ENCODE results near the gene S100A13.

Gene S100A13

DNA sequence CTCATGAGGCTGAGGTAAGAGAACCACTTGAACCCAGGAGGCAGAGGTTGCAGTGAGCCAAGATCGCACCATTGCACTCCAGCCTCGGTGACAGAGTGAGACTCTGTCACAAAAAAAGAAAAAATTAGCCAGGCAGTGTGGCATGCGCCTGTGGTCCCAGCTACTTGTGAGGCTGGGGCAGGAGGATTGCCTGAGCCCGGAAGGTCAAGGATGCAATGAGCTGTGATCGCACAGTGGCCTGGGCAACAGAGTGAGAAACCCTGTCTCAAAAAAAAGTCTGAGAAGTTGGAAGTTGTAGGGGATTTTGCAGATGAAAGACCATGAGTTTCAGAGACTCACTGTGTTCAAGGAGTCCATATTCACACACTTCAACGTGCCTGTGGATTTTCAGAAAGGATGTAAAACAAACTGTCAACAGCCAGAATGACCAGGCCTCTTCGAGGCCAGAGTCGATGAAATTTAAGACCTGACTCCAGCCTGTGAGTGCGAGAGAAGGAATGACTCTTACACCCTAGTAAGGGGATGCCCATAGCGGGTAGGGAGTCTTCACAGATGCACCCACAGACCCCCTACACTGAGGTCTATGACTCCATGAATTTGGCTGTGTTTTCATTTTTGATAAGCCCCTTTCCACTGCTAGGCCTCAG is 2.2 kb downstream of the S100A13 start:
- DNase-seq = no peak

DNA sequence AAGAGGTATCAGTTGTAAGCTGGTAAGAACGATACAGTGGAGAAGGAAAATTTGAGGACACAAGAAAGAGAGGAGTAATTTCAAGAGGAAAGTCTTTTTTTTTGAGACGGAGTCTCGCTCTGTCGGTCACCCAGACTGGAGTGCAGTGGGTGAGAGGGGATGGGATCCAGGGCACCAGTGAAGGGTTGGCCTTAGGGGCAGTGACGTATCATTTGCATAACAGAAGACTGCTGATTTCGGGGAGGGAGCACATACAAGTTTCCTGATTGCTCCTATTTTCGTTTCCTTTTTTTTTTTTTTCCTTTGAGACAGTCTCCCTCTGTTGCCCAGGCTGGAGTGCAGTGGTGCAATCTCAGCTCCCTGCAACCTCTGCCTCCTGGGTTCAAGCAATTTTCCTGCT is 4.2 kb downstream of the S100A13 start:
- DNase-seq = no peak

DNA sequence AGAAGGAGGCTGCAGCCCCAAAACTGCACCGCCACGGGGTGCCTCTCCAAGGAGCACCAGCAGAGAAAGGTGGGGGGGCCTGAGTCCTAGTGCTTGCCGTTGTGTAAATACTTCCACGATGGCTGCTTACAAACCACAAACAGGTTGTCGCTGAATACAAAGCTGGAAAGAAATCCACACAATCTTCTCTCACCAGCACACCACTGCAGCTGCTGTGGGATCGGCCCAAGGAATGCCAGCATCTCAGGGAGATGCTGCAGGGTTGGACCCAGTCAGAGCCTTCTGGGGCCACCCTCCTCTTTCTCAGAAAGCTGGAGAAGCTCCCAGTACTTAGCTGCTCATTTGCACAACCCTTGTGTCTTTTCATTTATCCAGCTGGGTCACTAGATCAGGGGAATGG is 8.1 kb downstream of the S100A13 start:
- no peak for DNase-seq

DNA sequence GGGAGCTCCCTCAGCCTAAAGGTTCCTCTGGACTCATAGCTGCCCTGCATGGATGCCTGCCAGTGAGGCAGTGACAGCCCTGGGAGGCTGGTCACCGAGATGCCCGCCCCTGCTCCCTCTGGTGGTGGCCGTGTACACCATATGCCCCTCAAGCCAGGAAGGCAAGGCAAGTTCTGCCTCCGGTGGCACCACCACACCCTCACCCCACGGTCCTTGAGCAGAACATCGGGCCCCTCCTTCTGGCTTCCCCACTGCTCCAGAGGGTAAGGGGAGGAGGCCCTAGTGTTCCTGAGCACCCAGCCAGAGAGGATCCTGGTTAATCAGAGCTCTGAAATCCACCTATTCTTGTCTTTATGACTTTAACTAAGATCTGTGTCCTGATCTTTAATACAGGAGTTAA is 9.6 kb downstream of the S100A13 start:
- peak; percentile 73 for DNase-seq

DNA sequence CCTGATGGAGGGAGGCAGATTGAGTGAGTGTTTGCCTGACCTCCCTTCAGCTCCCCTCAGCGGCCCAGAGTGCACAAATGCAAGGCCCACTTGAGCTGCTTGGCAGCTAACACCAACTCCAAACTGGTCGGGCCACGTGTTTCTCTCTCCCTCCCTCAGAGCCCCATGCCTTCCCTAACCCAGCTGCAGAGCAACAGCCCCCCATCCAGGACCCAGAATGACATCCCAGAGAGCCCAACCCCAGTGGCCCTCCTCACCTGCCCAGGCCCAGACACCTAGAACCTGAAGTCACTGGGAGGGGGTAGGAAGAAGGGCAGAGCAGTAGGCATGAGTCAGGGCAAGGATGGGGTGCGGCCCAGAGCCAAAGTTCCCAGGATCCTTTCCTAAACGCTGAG is 10.4 kb downstream of the S100A13 start:
- no peak for DNase-seq

DNA sequence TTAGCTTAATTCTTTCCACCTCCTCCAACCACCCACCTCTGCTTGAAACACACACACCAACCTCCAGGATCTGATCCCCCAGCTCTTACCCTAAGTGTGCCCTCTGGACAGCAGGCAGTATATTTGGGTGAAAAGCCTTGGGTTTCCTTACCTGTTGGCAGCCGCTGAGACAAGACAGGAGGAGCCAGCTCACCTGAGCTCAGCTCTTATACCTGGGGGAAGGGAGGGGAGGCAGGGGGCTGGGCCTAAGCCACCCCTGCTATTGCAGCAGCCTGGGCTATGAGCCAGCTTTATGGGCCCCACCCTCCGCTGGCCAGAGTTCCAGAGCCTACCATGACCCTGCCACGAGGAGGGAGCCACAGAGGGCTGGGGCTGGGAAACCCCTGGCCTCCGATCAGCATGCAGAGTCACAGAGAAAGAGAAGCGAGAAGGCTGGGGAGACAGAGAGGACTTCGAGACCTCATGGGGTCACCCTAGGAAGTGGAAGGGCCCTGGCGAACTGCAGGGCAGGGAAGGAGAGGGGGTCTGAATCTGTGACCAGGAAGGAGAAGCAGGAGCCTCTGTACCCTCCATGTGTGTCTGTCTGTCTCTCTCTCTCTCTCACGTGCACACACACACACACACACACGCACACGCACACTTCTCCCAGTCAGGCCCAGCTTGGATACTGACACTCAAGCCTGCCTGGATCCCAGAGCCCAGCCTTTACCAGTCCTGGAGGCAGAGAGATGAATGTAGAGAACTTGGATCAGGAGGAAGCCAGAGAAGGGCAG is 11.0 kb downstream of the S100A13 start, which contains the start of gene S100A14:
Gene S100A14 (minus strand): TSS at position 182 of the 773 bp plus-strand sequence. CDS start 467 bp downstream, outside the sequence.
- no peak for DNase-seq

DNA sequence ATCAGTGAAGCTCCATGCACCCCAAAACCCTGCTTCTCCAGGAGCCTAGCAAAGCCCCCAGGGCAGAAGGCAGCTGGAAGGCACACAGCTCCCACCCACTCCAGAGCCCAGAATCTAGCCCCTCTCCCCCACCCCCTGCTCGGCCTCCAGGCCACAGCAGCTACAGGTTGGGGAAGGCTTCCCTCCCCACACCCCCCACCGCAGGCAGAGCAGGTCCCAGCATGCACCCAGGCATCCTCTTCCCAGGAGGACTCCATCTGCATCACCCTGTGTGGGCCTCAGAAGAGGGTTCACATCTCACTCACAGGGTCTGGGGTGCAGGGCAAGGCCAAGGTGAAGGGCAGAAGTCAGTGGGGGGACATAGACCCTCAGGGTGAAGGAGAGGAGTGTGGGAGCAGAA is 11.9 kb downstream of the S100A13 start:
- DNase-seq = no peak

DNA sequence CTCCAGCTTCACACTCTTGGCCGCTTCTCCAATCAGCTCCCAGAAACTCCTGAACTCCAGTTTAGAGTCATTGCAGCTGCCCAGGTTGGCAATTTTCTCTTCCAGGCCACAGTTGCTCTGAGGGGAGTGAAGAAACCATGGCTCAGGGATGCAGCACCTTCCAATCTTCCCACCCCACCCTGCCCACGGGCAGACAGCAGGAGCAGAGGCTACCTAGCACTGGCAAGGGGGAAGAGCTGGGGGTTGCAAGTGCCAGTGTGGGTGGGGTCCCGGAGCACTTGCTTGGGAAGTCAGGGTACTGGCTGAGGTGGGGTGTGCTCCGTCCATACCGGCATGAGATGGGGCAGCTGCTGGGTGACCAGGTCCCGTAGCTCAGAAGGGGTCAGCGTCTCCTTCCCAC is 12.4 kb downstream of the S100A13 start:
- no peak for DNase-seq

DNA sequence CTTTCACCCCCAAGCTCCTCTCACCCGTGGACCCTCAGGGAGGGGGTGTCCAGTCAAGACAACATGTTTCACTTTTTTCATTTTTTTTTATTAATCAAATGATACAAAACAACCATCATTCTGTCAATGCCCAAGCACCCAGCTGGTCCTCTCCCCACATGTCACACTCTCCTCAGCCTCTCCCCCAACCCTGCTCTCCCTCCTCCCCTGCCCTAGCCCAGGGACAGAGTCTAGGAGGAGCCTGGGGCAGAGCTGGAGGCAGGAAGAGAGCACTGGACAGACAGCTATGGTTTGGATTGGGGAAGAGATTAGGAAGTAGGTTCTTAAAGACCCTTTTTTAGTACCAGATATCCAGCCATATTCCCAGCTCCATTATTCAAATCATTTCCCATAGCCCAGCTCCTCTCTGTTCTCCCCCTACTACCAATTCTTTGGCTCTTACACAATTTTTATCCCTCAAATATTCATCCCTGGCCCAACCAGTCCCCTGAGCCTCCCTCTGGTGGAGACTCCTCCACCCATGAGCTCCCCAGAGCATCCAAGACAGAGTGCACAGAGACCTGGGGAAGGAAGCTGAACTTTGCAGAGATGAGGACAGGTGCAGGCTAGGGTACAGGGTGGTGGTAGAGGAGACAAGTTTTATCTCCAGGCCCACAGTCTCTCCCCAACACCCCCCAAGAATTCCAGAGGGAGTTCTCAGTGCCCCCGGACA is 13.0 kb downstream of the S100A13 start:
- no peak for DNase-seq

DNA sequence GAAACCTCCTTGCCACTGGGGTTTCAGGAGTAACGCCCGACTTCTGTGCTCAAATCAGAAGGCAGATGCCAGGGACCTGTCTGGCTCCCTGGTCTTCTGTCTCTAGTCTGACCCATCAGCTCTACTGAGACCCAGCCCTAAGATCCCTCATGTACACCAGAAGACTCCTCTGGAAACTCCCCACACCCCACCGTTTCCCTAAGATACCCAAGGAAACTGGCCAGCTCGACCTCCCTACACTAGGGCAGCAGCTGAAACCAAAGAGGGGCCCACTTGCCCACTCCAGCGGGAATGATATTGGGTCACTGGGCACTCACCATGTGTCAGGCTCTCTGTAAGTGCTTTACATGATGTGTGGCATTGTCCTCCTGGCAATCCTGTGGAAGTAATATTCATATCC is 13.9 kb downstream of the S100A13 start:
- no peak for DNase-seq

DNA sequence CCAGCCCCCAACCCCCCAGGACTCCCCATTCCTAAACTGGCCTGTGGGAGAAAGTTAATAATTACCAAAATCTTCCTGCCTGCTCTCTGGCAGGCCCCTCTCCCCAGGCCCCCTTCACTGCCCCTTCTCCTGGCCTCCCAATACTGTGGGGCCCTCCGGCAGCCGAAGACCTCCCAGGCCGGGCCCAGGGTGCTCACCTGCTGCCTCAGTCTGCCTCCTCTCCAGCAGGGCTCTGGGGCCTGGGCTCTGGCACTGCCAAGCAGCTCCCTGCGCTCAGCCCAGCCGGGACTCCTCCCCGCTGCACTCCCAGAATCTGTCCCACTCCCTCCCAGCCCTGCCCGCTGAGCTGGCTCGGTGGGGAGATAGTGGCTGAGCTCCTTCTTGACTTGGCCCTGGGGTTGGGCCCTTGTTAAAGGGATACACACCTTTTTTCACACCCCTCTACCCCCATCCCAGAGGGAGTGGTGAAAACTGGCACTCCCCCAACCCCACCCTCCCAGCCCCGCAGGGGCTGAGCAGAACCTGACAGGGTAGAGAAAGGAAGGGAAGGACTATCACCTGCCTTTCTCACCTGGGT is 14.5 kb downstream of the S100A13 start, which contains the start of gene S100A16:
Gene S100A16 (minus strand): TSS at position 383 of the 577 bp plus-strand sequence. CDS start 4,986 bp downstream, outside the sequence.
- no peak for DNase-seq

DNA sequence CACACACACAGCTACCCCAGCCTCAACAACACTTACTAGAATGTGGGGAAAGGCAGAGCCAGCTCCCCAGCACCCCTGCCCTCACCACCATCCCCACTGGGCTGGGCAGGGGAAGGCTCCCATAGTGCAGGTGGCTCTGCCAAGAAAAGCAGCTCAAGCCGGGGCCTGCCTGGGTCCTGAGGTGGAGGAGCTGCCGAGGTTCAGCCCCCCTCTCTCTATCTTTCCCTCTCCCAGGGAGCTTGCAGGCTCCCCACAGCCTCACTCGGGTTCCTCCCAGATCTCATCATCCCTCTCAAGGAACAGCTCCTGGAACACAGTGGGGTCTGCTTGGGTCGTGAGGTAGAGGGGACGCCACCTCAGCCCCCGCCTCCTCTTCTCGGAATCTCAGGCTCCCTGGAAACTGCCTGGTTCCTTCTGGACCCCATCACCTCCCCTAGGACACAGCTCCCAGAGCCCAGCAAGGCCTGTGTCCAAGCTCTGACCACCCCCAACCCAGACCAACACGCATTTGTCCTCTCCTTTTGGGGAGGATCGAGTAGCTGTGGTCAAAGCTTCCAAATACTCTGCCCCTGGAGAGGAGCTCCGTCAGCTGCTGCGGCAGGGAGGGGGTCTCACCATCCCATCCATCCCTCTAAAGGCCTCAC is 15.1 kb downstream of the S100A13 start:
- DNase-seq = no peak

DNA sequence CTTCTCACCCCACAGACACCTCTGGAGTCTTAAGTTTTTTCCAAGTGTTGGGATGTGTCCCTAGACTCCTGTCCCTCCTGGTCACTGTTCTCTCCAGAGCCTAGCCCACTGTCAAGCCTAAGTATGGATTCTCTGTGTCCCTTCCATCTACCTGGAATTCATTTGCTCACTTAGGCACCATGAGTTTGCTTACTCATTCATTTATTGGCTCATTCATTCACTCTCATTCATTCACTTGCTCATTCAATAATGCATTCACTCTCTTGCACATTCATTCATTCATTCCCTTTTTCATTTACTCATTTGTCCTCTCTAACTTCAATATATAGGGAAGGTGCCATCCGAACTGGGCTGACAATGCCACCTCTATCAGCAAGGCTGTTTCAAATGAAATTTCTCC is 15.9 kb downstream of the S100A13 start:
- no peak for DNase-seq

DNA sequence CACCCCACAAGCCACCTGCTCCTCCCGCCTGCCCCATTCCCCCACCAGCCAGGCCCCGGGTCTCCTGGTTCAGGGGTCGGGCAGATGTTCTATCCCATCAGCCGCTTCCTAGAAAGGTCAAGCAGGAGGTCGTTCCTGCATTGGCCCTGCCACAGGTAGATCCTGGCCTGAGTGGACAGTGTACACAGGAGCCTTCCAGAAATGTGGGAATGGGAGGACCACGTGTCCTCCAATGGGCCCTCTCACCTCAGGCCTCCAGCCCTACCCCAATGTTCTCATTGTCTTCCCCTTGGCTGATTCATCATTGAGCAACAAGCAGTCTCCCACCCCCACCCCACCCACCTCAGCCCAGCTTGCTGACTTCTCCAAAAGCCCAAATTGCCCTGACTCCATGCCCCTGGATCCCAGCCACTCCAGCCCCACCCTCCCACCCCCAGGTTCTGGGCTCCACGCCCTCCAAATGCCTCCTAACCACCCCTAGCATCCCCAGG is 16.4 kb downstream of the S100A13 start:
- no peak for DNase-seq

DNA sequence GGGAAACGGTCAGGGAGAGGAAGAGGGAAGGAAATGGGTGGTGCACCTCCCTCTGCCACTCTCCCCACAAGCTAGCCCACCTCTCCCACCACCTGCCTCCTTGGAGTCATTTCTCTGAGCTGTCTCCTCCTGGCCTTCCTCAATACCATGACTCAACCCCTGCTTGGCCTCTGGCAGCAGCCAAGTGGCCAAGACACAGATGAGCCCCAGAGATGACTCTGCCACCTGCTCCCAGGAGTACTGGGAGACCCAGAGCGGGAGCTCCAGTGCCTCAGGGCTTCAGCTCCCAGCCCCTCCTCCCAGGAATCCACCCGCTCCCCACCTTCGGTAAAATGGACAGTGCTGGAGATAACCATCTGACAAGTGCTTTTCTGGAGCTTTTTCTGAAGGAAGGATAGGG is 17.0 kb downstream of the S100A13 start:
- no peak for DNase-seq

DNA sequence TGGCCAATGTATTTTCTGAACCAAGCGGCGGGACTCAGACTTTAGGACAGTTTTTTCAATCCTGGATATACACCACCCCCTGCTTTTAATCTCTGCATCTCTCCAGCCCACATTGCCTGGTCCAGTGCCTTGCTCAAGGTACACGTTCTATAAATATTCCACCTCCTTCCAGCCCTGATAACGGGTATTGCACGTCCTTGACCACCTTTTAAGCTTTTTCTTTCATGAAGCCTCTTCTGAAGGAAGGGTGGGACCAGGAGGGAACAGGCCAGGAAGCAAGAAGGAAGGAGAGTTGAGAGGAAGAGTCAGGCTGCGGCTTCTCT is 17.8 kb downstream of the S100A13 start:
- DNase-seq = no peak

DNA sequence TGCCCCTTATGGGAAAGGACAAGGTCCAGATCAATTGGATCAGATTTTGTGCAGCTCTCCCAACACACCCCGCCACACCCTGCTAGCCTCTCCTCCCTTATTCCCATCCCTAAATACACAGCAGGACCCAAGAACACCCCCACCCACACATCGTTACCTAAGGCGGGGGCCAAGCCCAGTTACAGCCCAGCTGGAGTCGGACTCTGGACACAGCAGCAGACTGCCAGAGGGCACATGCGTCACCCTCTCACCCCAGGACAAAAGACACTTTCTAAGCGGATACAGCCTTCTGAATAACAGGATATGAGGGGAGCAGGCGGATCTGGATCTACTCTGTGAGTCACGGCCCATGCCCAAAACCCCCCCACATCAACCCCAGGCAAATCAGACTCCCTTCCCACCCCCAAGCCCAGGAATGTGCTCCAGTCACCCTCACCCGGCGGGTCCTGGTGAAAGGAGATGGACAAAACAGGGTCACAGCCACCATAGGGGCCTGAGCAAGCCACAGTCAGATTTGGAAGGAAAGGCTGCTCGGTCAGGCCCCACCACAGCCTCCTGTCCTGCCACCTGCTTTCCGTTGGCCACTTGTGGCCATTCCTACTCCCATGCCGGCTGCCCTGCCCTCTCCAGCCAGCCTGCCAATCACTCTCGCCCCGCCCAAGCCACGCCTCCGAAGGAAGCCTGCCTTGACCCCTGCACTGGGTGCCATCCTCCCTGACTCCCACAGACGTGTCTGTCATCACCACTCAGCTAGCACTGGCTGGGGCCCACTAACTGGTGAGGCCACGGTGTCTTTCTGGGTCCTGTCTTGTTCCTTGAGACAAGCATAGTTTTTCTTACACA is 18.3 kb downstream of the S100A13 start:
- no peak for DNase-seq

DNA sequence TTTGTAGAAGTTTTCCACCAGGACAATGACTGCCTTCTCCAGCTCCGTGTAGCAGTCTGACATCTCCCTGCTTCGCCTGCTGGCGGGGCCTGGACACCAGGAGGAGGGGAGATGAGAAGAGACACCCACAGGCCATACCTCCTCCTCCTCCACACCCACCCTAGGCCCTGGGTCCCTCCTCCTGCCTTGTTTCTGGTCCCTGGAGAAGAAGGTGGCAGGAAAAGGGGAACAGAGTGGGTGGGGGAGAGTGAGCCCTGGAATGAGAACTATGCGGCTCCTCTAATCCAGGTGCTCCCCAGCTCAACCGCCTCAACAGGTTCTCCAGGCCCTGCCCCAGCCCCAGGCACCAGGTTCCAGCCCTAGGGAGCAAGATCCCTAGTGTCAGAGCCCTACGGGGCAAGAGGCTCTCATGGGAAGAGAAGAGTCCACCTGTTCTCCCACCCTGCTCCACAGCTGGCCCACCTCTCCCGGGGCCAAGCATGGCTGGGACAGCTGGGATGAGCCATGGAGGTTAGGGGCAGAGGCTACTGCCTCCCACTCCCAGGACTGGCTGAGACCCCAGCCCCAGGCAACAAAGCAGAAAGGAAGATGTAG is 19.1 kb downstream of the S100A13 start:
- no peak for DNase-seq

DNA sequence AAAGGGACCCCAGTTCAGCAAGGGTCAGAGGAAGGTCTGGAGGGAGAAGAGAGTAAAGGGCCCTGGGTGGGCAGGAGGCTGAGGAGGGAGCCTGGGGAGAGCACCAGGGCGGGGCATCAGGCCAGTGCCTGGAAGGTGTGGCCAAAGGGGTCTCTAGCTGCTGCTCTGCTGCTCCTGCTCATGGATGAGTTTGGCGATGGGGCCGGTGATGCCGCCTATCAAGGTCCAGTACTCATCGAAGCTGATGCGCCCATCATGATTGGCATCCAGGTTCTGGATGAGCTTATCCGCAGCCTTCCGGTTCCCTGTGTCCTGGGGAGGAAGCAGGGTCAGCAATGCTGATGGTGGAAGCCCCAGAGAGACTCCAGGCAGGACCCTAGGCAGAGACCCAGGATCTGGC is 19.9 kb downstream of the S100A13 start:
- DNase-seq = no peak

DNA sequence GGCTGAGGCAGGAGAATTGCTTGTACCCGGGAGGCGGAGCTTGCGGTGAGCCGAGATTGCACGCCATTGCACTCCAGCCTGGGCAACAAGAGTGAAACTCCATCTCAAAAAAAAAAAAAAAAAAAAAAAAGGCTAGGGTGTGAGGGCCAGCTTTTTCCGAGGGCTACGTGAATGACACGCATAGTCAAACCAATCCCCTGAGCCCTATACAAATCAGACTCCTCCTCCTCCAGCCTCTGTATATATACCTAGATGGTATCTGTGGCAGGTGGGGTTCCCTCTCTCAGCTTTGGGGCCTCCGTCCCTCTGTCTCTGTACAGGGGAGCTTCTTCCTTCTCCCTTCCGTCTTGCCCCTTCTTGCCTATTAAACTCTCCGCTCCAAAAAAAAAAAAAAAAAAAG is 21.1 kb downstream of the S100A13 start:
- DNase-seq = no peak

DNA sequence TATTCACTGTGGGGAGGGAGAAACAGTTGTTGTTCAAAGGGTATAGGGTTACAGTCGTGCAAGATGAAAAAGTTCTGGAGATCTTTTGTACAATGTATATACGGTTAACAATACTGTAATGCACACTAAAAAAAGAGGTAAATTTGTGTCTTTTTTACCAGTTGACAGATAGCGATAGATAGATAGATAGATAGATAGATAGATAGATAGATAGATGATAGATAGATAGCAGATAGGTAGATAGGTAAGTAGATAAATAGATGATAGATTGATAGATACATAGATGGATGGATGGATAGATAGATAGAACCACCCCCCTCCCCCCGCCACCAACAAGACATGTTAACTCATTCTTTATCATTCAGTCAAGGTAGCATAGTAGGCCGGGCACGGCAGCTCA is 24.6 kb downstream of the S100A13 start:
- no peak for DNase-seq

DNA sequence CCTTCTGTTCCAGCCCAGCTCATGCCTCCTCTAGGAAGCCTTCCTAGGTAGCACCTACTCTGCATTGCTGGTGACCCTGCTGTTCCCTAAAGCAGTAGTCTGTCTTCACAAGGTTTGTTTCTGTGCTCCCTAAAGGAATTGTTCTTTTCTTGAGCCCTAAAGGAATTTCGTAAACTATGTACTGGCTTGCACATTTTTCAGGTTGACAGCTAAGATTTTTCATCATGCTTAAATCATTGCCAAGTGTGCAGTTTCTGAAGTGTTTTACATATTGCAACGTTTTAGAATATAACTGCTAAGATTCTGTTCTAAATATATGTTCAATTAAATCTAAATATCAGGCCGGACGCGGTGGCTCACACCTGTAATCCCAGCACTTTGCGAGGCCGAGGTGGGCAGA is 27.5 kb downstream of the S100A13 start:
- DNase-seq = no peak

All from activated T-cell treated with anti-CD3 and anti-CD28 coated beads, Interleukin-2, amount 50 U/mL, for 1 hour (primary cell).